Mesodermal cell (in vitro differentiated cells): ENCODE data around the gene CPM.
"Not testable (repeated sequence)": the region's sequence is repeated elsewhere in the genome, so short reads cannot be mapped to it uniquely, and the experiment has no call there.

Source experiments
- H3K27ac ChIP-seq: 2 replicates; pipeline ENCODE4 v1.7.0; 2013; ENCODE audit warnings: mild to moderate bottlenecking, low read depth, low read length, moderate library complexity; ENCODE audit not compliant: severe bottlenecking
- H3K36me3 ChIP-seq: 2 replicates; pipeline ENCODE4 v1.7.1; 2013; ENCODE audit warnings: mild to moderate bottlenecking, low read length, moderate library complexity; ENCODE audit not compliant: control insufficient read depth, insufficient read depth
- H3K4me1 ChIP-seq: one replicate; pipeline ENCODE4 v1.7.1; 2013; ENCODE audit warnings: mild to moderate bottlenecking, low read length; ENCODE audit not compliant: insufficient read depth, control insufficient read depth, poor library complexity, severe bottlenecking
- H3K4me3 ChIP-seq: 2 replicates; pipeline ENCODE4 v1.7.0; 2013; ENCODE audit warnings: low read length, control low read depth, mild to moderate bottlenecking; ENCODE audit not compliant: insufficient read depth, poor library complexity, severe bottlenecking; ENCODE audit errors: extremely low read depth
- H3K9me3 ChIP-seq: 2 replicates; pipeline ENCODE4 v1.7.1; 2013; ENCODE audit warnings: mild to moderate bottlenecking, low read length, moderate library complexity; ENCODE audit not compliant: control insufficient read depth
- WGBS, 2 experiments: methylation state at CpG; one replicate each; pipeline ENCODE4 v1.1.5; 2013; ENCODE audit warnings: missing lambda C conversion rate in 2 of 2; ENCODE audit not compliant: insufficient coverage in 2 of 2; 5-methylcytosine and 5-hydroxymethylcytosine counted together

The CPM gene

GRCh38 chr12:68806488-68807237 is 126.3 kb downstream of the CPM start:
- H3K27ac ChIP-seq = no peak overlapping the region
- peaks cover 18% of the 10 kb centered on the region for H3K36me3 ChIP-seq
- 97 to 98% methylated on average over 7 to 8 of the region's 18 CpGs for WGBS, 2 experiments
- H3K4me3 ChIP-seq = no peak overlapping the region
- H3K4me1 ChIP-seq = peaks cover 8% of the 10 kb centered on the region
- no peaks in the 10 kb centered on the region for H3K9me3 ChIP-seq

DNA sequence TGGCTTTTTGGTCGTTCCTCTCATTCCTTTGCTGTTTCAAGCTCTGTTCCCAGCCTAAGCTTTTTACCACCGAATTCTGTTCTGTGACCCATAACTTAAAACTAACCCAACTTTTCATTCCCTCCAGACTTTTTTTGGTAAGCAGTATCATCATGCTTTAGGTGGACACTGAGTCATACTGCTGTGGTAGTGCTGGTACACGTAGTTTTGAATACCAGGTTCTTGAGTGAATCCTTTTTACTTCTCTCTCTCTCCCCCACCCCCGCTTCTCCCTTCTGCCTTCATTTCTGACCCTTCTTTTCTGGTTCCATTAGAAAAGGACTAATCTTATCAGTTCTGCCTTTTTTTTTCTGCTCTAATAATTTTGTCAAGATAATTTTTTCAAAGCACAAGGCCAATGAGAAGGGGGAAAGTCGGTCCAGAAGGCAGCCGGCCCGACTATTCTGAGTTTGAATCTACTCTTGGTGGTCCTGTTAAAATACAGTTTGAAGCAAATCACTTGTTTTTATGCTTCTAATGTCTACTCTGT is 127.3 kb downstream of the CPM start:
- Histone ChIP-seq H3K36me3 (peaks cover 9% of the 10 kb centered on the region), H3K27ac (no peak overlapping the region), H3K4me1 (peaks cover 8% of the 10 kb centered on the region), H3K9me3 (no peaks in the 10 kb centered on the region), H3K4me3 (no peak overlapping the region)
- 93 to 100% methylated on average over 4 to 5 of the region's 7 CpGs for WGBS, 2 experiments

- Histone ChIP-seq H3K36me3 (peaks cover 3% of the 10 kb centered on the region), H3K4me1 (peaks cover 8% of the 10 kb centered on the region), H3K9me3 (no peaks in the 10 kb centered on the region), H3K4me3 (no peak overlapping the region), H3K27ac (no peak overlapping the region)
- WGBS, 2 experiments = 86 to 89% methylated on average over 26 to 28 of the region's 32 CpGs
Observed at GRCh38 chr12:68804657-68805591, 128.0 kb downstream of the CPM start.

GRCh38 chr12:68803948-68804656 is 128.9 kb downstream of the CPM start:
- 85 to 100% methylated on average over 3 of the region's 5 CpGs for WGBS, 2 experiments
- H3K9me3 ChIP-seq = no peaks in the 10 kb centered on the region
- H3K4me1 ChIP-seq = peaks cover 8% of the 10 kb centered on the region
- H3K27ac ChIP-seq = no peak overlapping the region
- H3K4me3 ChIP-seq = no peak overlapping the region
- H3K36me3 ChIP-seq = no peaks in the 10 kb centered on the region

DNA sequence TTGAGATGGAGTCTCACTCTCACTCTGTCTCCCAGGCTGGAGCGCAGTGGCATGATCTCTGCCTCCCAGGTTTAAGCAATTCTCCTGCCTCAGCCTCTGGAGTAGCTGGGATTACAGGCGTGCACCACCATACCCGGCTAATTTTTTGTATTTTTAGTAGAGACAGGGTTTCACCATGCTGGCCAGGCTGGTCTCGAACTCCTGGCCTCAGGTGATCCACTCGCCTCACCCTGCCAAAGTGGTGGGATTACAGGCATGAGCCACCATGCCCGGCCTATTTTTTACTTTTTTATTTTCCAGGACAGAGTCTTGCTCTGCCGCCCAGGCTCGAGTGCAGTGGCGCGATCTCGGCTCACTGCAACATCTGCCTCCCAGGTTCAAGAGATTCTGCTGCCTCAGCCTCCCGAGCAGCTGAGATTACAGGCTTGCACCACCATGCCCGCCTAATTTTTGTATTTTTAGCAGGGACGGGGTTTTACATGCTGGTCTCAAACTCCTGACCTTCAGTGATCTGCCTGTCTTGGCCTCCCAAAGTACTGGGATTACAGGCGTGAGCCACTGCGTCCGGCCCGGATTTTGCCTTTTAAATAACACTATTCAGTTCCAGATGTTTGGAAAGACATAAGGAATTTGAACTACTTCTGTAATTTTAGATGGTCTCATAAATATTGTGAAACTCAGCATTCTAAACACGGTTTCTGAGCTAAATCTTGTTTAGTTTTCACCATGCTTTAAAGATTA is 129.9 kb downstream of the CPM start:
- H3K9me3 ChIP-seq, H3K4me1 ChIP-seq, H3K36me3 ChIP-seq, H3K27ac ChIP-seq, H3K4me3 ChIP-seq: not testable (repeated sequence)
- 93 to 96% methylated on average over 14 to 17 of the region's 19 CpGs for WGBS, 2 experiments

DNA sequence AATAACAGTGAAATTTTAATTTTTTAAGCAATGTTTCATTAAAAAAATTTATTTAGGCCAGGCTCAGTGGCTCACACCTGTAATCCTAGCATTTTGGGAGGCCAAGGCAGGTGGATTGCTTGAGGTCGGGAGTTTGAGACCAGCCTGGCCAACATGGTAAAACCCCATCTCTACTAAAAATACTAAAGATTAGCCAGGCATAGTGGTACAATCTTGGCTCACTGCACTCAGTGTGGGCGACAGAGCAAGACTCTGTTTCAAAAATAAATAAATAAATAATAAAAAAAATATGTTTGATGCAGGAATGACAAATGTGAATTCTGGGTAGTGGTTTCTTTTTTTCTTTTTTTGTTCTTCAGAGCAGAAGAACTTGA is 130.6 kb downstream of the CPM start:
- H3K36me3 ChIP-seq, H3K4me1 ChIP-seq, H3K27ac ChIP-seq, H3K9me3 ChIP-seq, H3K4me3 ChIP-seq: not testable (repeated sequence)
- 80 to 88% methylated on average over 1 of the region's 2 CpGs for WGBS, 2 experiments
